ENCODE data around the gene ITIH4. TPM values are rescaled to one million over a fixed set of nuclear protein-coding genes. Genes with fewer than 3 reads are reported as not detected.
"Not testable (repeated sequence)": the region's sequence is repeated elsewhere in the genome, so short reads cannot be mapped to it uniquely, and the experiment has no call there.

ITIH4 gene
- total RNA-seq, 1 donor from 2014 or later, result 5.0 TPM

- no peak for DNase-seq (ENCODE audit: missing footprints)
- intact Hi-C loops (cut with DNase I), result no loop called here
- ATAC-seq, result no peak
These were observed 53.1 kb downstream of the ITIH4 start, which contains the start of gene ITIH1 for GRCh38 chr3:52777127-52777958. ITIH1 (plus strand) TSS chr3:52777599; CDS start chr3:52777616, 17 bp downstream.

- ATAC-seq; intact Hi-C loops (cut with DNase I); DNase-seq (ENCODE audit: missing footprints): not testable (repeated sequence)
These were observed 54.0 kb downstream of the ITIH4 start for GRCh38 chr3:52776486-52776885.

- intact Hi-C loops (cut with DNase I), result no loop called here
- no peak for DNase-seq (ENCODE audit: missing footprints)
These were observed 54.6 kb downstream of the ITIH4 start for GRCh38 chr3:52775877-52776276.

GRCh38 chr3:52774901-52775864 is 55.3 kb downstream of the ITIH4 start:
- intact Hi-C loops (cut with DNase I), result loop anchor here (5.0 kb wide), 1 partner anchor 68 kb away; the partner anchor contains the start of genes GLT8D1 and SPCS1
- ATAC-seq, result no peak
- no peak for DNase-seq (ENCODE audit: missing footprints)

More at GRCh38 chr3:52775877-52776276, 54.6 kb downstream of the ITIH4 start:
- ATAC-seq, result no peak

- DNase-seq (ENCODE audit: missing footprints), result no peak
- no peak for ATAC-seq
- intact Hi-C loops (cut with DNase I), result loop anchor here (5.0 kb wide), 1 partner anchor 67 kb away; the partner anchor contains the start of genes GLT8D1 and SPCS1
These were observed 56.3 kb downstream of the ITIH4 start for GRCh38 chr3:52774066-52774713.

GRCh38 chr3:52773361-52774065 is 57.0 kb downstream of the ITIH4 start:
- no peak for ATAC-seq
- intact Hi-C loops (cut with DNase I), result loop anchor here (5.0 kb wide), 1 partner anchor 66 kb away; the partner anchor contains the start of genes GLT8D1 and SPCS1
- DNase-seq (ENCODE audit: missing footprints), result no peak

GRCh38 chr3:52771702-52772101 is 58.8 kb downstream of the ITIH4 start:
- DNase-seq (ENCODE audit: missing footprints) (no peak), ATAC-seq (no peak)
- intact Hi-C loops (cut with DNase I), result loop anchor here (2.0 to 5.0 kb wide), 2 partner anchors 64 to 125 kb away; partner anchors contain the start of genes GLT8D1, SPCS1 and STIMATE

GRCh38 chr3:52771334-52771681 is 59.2 kb downstream of the ITIH4 start:
- ATAC-seq (peak; percentile 24), DNase-seq (ENCODE audit: missing footprints) (no peak)
- intact Hi-C loops (cut with DNase I), result loop anchor here (2.0 to 5.0 kb wide), 2 partner anchors 64 to 125 kb away; partner anchors contain the start of genes GLT8D1, SPCS1 and STIMATE

- ATAC-seq, result peak; percentile 100
- intact Hi-C loops (cut with DNase I), result loop anchor here (2.0 to 5.0 kb wide), 2 partner anchors 63 to 126 kb away; partner anchors contain the start of genes GLT8D1, SPCS1 and STIMATE
- peak; percentile 97 for DNase-seq (ENCODE audit: missing footprints)
These were observed 59.8 kb downstream of the ITIH4 start, which contains the start of gene NEK4 for GRCh38 chr3:52770496-52771333. NEK4 (minus strand) TSS chr3:52770940; CDS start chr3:52770746, 194 bp downstream.

GRCh38 chr3:52769786-52770455 is 60.6 kb downstream of the ITIH4 start:
- DNase-seq (ENCODE audit: missing footprints) (no peak), ATAC-seq (no peak)
- intact Hi-C loops (cut with DNase I), result loop anchor here (2.0 to 5.0 kb wide), 2 partner anchors 63 to 127 kb away; partner anchors contain the start of genes GLT8D1, SPCS1 and STIMATE

- DNase-seq (ENCODE audit: missing footprints) (no peak), ATAC-seq (peak; percentile 31)
- intact Hi-C loops (cut with DNase I), result no loop called here
These were observed 67.0 kb downstream of the ITIH4 start for GRCh38 chr3:52763466-52763865.

Small RNA genes lying within 50 kb of the gene (microRNA-seq; reads per million reads assigned to microRNA genes)
- not detected for gene MIR8064

Other genes starting within 250 kb of the ITIH4 start
- gene PBRM1, start 144.8 kb downstream of the ITIH4 start, total RNA-seq, result 45.3 TPM
- gene GNL3, start 144.6 kb downstream of the ITIH4 start, total RNA-seq, result 28.8 TPM
- 33.2 TPM for gene GLT8D1, start 124.9 kb downstream of the ITIH4 start, total RNA-seq
- gene SPCS1, start 124.6 kb downstream of the ITIH4 start, total RNA-seq, result 85.0 TPM
- 20.4 TPM for gene NEK4, start 59.7 kb downstream of the ITIH4 start, total RNA-seq
- gene ITIH1, start 53.1 kb downstream of the ITIH4 start, total RNA-seq, result not detected
- gene ITIH3, start 35.9 kb downstream of the ITIH4 start, total RNA-seq, result 0.43 TPM
- gene MUSTN1, start 4.3 kb upstream of the ITIH4 start, total RNA-seq, result 26.5 TPM
- 9.0 TPM for gene STIMATE, start 66.9 kb upstream of the ITIH4 start, total RNA-seq
- 14.9 TPM for gene SFMBT1, start 215.4 kb upstream of the ITIH4 start, total RNA-seq